ENCODE results near the gene ENAH.

ENAH gene

DNA sequence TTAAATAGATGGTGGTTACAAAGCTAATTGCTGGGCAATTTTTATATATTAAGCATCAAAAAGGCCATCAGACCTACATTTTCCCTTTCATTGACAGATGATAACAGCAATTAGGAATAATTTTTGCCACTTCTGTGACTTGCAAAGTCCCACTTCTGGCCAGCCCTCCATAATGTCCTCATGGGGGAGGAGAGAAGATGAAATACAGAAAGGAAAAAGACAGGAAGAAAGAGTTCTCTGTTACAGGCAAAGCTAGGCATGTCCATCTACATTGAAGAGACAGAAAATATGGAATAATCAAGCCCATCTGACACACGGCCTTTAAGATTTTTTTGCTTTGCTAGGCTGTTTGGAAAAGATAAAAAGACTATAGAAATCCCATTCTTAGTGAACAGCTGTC lies 108.0 kb downstream of the ENAH start:
- no peak overlapping the region for H3K27ac Mint-ChIP-seq
- H3K4me3 Mint-ChIP-seq, result no peak overlapping the region
- DNase-seq (no peak), ATAC-seq (replicated peaks) (no peak)
- H3K9me3 Mint-ChIP-seq, result no peaks in the 10 kb centered on the region
- H3K4me1 Mint-ChIP-seq (ENCODE audit: low read depth in 2 of 2), result no peaks in the 10 kb centered on the region
- H3K36me3 Mint-ChIP-seq (ENCODE audit: insufficient read depth), result no peaks in the 10 kb centered on the region
- peaks cover 5 to 9% of the 10 kb centered on the region in 2 donors for H3K27me3 Mint-ChIP-seq

- no peak for DNase-seq
- Mint-ChIP-seq H3K4me3 (no peak overlapping the region), H3K27me3 (peaks cover 11 to 15% of the 10 kb centered on the region in 2 donors), H3K36me3 (ENCODE audit: insufficient read depth) (no peaks in the 10 kb centered on the region), H3K27ac (no peak overlapping the region), H3K4me1 (ENCODE audit: low read depth in 2 of 2) (no peaks in the 10 kb centered on the region), H3K9me3 (no peaks in the 10 kb centered on the region)
- no peak for ATAC-seq (replicated peaks)
Observed at GRCh38 chr1:225544263-225544662, 108.7 kb downstream of the ENAH start.

DNA sequence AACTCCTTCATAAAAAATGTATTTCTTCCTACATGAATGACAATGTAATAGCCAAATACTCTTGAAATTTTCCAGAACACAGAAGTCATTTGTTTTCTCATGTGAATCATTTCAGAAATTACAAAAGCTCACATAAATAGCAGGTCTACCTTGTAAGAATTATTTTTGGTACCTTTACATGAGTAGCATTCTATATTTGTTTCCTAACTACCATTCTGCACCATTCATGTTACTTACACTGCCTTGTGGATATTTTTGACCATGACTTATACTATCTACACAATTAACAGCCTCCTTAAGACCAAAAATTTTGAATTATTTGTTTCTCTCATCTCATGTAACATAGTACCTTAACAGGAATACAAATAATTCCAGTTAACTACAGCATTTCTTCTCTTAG lies 109.6 kb downstream of the ENAH start:
- H3K9me3 Mint-ChIP-seq, result no peaks in the 10 kb centered on the region
- H3K36me3 Mint-ChIP-seq (ENCODE audit: insufficient read depth), result no peaks in the 10 kb centered on the region
- H3K4me1 Mint-ChIP-seq (ENCODE audit: low read depth in 2 of 2), result no peaks in the 10 kb centered on the region
- DNase-seq, result no peak
- ATAC-seq (replicated peaks), result no peak
- no peak overlapping the region for H3K4me3 Mint-ChIP-seq
- peaks cover 20 to 25% of the 10 kb centered on the region in 2 donors for H3K27me3 Mint-ChIP-seq
- H3K27ac Mint-ChIP-seq, result no peak overlapping the region

GRCh38 chr1:225541383-225541782 lies 111.5 kb downstream of the ENAH start:
- Mint-ChIP-seq H3K27ac (no peak overlapping the region), H3K4me1 (ENCODE audit: low read depth in 2 of 2) (no peaks in the 10 kb centered on the region), H3K27me3 (peaks cover 29 to 33% of the 10 kb centered on the region in 2 donors), H3K36me3 (ENCODE audit: insufficient read depth) (no peaks in the 10 kb centered on the region), H3K9me3 (no peaks in the 10 kb centered on the region), H3K4me3 (no peak overlapping the region)
- no peak for ATAC-seq (replicated peaks)
- DNase-seq, result no peak

DNA sequence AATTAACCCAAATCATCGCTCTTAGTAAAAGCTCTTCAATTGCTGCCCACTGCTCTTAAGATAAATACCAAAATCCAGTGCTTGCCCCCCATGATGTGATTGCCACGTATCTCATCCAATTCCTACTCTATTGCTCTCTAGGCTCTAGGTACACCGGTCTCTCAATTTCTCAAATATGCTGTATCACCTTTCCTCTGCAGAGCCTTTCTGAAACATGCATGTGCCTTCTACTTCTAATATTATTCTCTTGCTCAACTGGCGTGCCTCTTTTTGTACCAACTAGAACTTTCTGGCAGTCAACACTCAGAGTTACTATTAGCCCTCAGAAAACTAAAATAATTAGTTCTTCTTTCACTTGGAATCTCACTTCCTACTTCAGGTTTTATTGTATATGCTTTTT lies 113.3 kb downstream of the ENAH start:
- Mint-ChIP-seq H3K9me3 (no peaks in the 10 kb centered on the region), H3K27ac (no peak overlapping the region), H3K4me3 (no peak overlapping the region), H3K4me1 (ENCODE audit: low read depth in 2 of 2) (no peaks in the 10 kb centered on the region), H3K27me3 (peaks cover 43 to 47% of the 10 kb centered on the region in 2 donors), H3K36me3 (ENCODE audit: insufficient read depth) (no peaks in the 10 kb centered on the region)
- ATAC-seq (replicated peaks), result no peak
- DNase-seq, result no peak

GRCh38 chr1:225539069-225539468 lies 113.9 kb downstream of the ENAH start:
- H3K4me3 Mint-ChIP-seq, result no peak overlapping the region
- no peaks in the 10 kb centered on the region for H3K36me3 Mint-ChIP-seq (ENCODE audit: insufficient read depth)
- peaks cover 43 to 50% of the 10 kb centered on the region in 2 donors for H3K27me3 Mint-ChIP-seq
- no peak for DNase-seq
- no peak overlapping the region for H3K27ac Mint-ChIP-seq
- no peak for ATAC-seq (replicated peaks)
- no peaks in the 10 kb centered on the region for H3K4me1 Mint-ChIP-seq (ENCODE audit: low read depth in 2 of 2)
- no peaks in the 10 kb centered on the region for H3K9me3 Mint-ChIP-seq

GRCh38 chr1:225537554-225538251 lies 115.2 kb downstream of the ENAH start:
- no peaks in the 10 kb centered on the region for H3K4me1 Mint-ChIP-seq (ENCODE audit: low read depth in 2 of 2)
- H3K36me3 Mint-ChIP-seq (ENCODE audit: insufficient read depth), result no peaks in the 10 kb centered on the region
- DNase-seq (no peak), ATAC-seq (replicated peaks) (no peak)
- H3K9me3 Mint-ChIP-seq, result no peaks in the 10 kb centered on the region
- no peak overlapping the region for H3K4me3 Mint-ChIP-seq
- peaks cover 54 to 63% of the 10 kb centered on the region in 2 donors for H3K27me3 Mint-ChIP-seq
- H3K27ac Mint-ChIP-seq, result no peak overlapping the region

GRCh38 chr1:225535280-225535679 lies 117.6 kb downstream of the ENAH start:
- Mint-ChIP-seq H3K27me3 (peaks cover 47 to 58% of the 10 kb centered on the region in 2 donors), H3K4me3 (no peak overlapping the region), H3K27ac (no peak overlapping the region), H3K9me3 (no peaks in the 10 kb centered on the region), H3K36me3 (ENCODE audit: insufficient read depth) (no peaks in the 10 kb centered on the region), H3K4me1 (ENCODE audit: low read depth in 2 of 2) (no peaks in the 10 kb centered on the region)
- ATAC-seq (replicated peaks) (no peak), DNase-seq (no peak)

DNA sequence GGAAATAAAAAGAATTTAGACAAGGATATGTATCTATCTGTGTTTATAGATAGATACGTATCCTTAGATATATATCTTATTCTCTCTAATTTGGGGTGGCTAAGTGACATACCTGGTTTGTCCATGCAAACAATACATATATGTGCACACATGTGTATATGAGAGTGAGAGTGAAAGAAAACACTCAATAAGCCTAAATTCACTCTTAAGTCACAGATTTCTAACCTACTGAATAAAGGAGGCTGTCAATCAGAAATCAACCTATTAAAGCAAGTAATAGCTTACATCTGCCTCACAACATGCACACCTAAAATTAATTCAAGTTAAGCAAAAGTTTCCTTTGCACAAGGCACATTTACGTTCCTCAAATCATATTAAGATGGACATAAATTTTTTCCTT lies 118.2 kb downstream of the ENAH start:
- DNase-seq (no peak), ATAC-seq (replicated peaks) (no peak)
- H3K4me1 Mint-ChIP-seq (ENCODE audit: low read depth in 2 of 2), result no peaks in the 10 kb centered on the region
- H3K9me3 Mint-ChIP-seq, result no peaks in the 10 kb centered on the region
- H3K27ac Mint-ChIP-seq, result no peak overlapping the region
- H3K27me3 Mint-ChIP-seq, result peaks cover 44 to 58% of the 10 kb centered on the region in 2 donors
- H3K4me3 Mint-ChIP-seq, result no peak overlapping the region
- H3K36me3 Mint-ChIP-seq (ENCODE audit: insufficient read depth), result no peaks in the 10 kb centered on the region

DNA sequence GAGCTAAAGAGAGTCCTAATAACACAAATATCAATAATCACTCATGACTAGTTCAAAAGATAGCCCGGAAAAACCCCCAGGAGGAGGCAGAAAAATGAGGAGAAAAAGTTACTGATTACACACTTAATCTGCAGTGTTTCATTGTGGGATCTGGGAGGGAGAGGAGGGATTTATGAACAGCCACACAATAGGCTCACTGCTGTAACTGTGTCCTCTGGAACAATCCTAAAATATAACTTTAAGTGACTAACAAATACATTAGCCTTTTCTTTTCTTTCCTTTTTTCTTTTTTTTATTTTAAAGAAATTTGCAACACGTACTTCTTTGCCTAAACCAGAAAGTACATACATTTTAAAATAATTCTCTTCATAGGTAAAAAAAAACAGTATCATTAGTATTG lies 118.8 kb downstream of the ENAH start:
- H3K4me3 Mint-ChIP-seq, result no peak overlapping the region
- H3K9me3 Mint-ChIP-seq, result no peaks in the 10 kb centered on the region
- H3K27ac Mint-ChIP-seq, result no peak overlapping the region
- H3K27me3 Mint-ChIP-seq, result peaks cover 38 to 51% of the 10 kb centered on the region in 2 donors
- ATAC-seq (replicated peaks), result no peak
- no peaks in the 10 kb centered on the region for H3K4me1 Mint-ChIP-seq (ENCODE audit: low read depth in 2 of 2)
- no peak for DNase-seq
- H3K36me3 Mint-ChIP-seq (ENCODE audit: insufficient read depth), result no peaks in the 10 kb centered on the region

- H3K36me3 Mint-ChIP-seq (ENCODE audit: insufficient read depth), result no peaks in the 10 kb centered on the region
- no peaks in the 10 kb centered on the region for H3K9me3 Mint-ChIP-seq
- H3K4me1 Mint-ChIP-seq (ENCODE audit: low read depth in 2 of 2), result no peaks in the 10 kb centered on the region
- no peak overlapping the region for H3K4me3 Mint-ChIP-seq
- H3K27me3 Mint-ChIP-seq, result peaks cover 29 to 42% of the 10 kb centered on the region in 2 donors
- no peak overlapping the region for H3K27ac Mint-ChIP-seq
- ATAC-seq (replicated peaks) (no peak), DNase-seq (no peak)
Observed at GRCh38 chr1:225533238-225533637, 119.7 kb downstream of the ENAH start.

DNA sequence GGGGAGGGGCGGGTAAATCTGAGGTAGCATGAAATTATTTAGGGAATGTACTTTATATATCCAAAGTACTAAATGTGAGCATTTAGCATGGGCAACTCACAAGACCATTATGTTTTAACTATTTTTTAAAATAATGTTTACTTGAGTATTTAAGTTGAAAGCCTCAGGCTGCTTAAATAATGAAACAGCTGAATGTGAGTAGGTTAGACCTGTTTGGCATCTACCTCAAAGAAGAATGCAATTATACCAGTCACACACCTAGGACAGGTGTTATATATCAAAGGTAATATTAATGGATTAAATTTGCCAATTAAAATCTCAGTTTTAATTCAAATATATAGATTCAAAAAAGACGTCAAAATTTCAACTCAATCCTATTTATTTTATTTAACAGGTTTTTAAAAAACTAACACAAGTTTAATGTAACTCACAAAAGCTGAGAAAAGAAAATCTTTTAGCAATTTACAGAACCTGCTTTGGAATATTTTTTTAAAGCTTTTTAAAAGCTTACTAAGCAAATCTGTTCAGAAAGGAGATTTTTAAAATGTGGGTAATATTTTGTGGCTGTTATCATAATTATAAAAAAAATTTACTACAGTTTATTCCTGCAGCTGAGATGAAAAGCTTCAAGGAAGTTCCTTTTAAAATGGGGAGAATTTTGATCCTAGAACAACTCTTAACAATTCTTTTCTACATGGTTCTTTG lies 120.5 kb downstream of the ENAH start:
- Mint-ChIP-seq H3K9me3 (no peaks in the 10 kb centered on the region), H3K36me3 (ENCODE audit: insufficient read depth) (no peaks in the 10 kb centered on the region), H3K27ac (no peak overlapping the region), H3K4me3 (no peak overlapping the region), H3K27me3 (peaks cover 21 to 38% of the 10 kb centered on the region in 2 donors), H3K4me1 (ENCODE audit: low read depth in 2 of 2) (no peaks in the 10 kb centered on the region)
- DNase-seq, result no peak
- ATAC-seq (replicated peaks), result no peak

DNA sequence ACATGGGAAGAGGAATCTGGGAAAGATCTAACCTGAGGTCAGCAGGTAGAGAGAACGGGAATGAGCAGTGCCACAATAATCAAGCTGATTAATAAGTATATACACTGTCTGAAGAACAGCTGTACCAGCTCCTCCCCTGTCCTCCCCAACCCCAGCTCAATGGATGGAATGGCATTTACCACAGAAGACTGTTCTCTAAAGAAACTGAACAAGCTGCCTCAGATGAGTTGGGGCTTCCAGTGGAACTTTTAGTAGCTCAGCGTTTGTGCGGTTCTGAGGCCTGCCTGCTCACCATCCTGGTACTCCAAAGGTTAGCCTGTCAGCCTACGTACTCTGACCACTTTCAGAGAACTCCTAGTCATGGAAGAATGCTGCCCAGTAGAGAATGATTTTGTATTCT lies 123.2 kb downstream of the ENAH start:
- DNase-seq (no peak), ATAC-seq (replicated peaks) (no peak)
- Mint-ChIP-seq H3K4me1 (ENCODE audit: low read depth in 2 of 2) (no peaks in the 10 kb centered on the region), H3K4me3 (no peak overlapping the region), H3K36me3 (ENCODE audit: insufficient read depth) (no peaks in the 10 kb centered on the region), H3K27ac (no peak overlapping the region), H3K9me3 (no peaks in the 10 kb centered on the region), H3K27me3 (peaks cover 19 to 38% of the 10 kb centered on the region in 2 donors)

DNA sequence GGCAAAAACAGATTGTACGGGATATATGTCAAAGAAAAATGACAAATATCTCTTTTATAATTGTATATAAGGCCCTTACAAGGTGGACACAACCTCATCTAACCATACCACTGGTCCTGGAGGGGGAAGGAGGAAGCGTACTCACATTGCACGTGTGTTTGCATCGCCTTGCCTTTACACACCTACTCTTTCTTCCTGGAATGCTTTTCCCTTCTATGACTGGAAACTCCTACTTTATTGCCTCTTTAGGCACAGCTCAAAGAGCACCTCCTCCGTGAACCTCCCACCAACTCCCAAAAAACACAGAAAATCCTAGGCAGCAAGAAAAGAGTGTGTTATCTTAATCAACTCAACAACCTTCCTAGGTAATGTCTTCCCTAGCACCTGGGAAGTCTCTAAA lies 125.3 kb downstream of the ENAH start:
- H3K4me3 Mint-ChIP-seq, result no peak overlapping the region
- no peak for DNase-seq
- no peak for ATAC-seq (replicated peaks)
- H3K27me3 Mint-ChIP-seq, result peaks cover 8 to 20% of the 10 kb centered on the region in 2 donors
- no peaks in the 10 kb centered on the region for H3K36me3 Mint-ChIP-seq (ENCODE audit: insufficient read depth)
- H3K4me1 Mint-ChIP-seq (ENCODE audit: low read depth in 2 of 2), result no peaks in the 10 kb centered on the region
- H3K9me3 Mint-ChIP-seq, result no peaks in the 10 kb centered on the region
- no peak overlapping the region for H3K27ac Mint-ChIP-seq

Measured in effector memory CD8-positive, alpha-beta T cell (primary cell).